HG03520 (cell line): ENCODE results near the gene TBC1D3H.
"Not testable (repeated sequence)": the region's sequence is repeated elsewhere in the genome, so short reads cannot be mapped to it uniquely, and the experiment has no call there.

Source experiments
- ATAC-seq: cut with Tn5 transposase; IDR thresholded peaks from one replicate; pipeline ENCODE4 v1.9.1; 2021; ENCODE audit warnings: mild to moderate bottlenecking, moderate library complexity; ENCODE audit not compliant: unreplicated experiment

The TBC1D3H gene

DNA sequence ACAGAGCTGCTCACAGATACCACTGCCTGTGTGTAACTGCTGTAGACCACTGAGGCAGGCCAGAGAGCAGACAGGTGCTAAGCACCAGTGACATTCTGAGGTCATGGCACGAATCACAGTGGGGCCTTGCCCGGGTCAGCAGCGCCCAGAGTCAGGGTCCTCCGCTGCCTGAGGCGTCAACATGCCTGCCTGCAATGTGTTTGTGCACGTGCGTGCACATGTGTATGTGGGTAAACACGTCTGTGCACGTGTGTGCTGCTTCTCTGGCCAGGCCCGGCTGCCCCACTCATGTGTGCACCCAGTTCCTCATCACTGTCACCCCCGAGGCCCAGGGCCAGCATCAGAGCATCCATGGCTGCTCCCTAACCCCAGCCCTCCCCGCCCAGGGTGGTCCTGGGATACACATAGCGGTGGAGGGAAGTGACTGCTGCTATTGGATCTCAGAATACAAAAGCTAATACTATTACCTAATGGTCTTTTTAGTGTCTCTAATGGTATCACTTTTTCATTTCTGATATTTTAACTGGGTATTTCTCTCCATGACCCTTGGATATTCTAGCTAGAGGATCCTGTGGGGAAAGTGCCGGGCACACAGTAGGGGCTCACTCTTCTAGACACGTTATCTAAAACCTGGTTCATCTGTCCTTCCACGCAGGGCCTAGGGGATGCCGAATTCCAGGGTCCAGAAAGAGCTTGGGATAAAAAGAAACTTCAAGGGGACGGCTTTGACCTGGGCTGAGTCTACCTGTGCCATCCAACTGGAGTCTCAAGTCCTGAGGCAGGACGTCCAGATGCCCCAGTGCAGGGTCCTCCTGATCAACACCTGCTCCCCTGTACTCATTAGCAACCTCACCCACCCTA is at the start of gene TBC1D3H:
Gene TBC1D3H, minus strand, starts transcription at position 51 of the 861 bp plus-strand sequence. CDS start 1,540 bp downstream, outside the sequence.
- not testable (repeated sequence) for ATAC-seq

DNA sequence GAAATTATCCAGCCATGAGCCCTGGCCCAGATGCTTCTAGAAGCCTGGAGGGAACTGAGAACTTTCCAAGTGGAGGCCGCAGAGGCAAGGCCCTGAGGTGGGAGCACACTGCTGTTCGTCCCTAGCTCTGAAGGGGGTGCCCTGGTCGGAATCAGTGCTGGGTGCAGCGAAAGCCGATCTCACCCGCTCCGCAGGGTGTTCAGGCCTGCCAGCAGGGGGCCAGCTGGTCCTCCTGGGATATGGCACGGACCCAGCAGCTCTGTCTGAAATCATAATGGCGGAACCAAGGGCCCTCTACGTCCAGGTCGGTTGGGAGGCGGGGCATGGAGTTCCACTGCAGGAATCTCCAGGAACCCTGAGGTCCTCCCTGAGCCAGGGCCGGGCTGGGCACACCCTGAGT is 40.7 kb upstream of the TBC1D3H start:
- not testable (repeated sequence) for ATAC-seq

DNA sequence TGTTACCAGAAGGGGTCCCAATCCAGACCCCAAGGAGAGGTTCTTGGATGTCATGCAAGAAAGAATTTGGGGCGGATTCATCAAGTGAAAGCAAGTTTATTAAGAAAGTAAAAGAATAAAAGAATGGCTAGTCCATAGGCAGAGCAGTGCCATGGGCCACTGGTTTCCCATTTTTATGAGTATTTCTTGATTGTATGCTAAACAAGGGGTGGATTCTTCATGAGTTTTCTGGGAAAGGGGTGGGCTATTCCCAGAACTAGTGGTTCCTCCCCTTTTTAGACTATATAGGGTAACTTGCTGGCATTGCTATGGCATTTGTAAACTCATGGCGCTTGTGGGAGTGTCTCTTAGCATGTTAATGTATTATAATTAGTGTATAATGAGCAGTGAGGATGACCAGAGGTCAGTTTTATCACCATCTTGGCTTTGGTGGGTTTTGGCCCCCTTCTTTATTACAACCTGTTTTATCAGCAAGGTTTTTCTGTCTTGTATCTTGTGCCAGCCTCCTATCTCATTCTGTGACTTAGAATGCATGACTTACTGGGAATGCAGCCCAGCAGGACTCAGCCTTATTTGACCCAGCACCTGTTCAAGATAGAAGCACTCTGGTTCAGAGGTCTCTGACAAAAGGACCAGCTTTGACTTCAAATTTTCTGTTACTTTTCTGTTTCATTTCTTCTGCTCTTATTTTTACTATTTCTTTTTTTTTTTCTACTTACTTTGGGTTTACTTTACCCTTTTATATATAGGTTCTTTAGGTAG is 27.1 kb upstream of the TBC1D3H start:
- not testable (repeated sequence) for ATAC-seq

GRCh38 chr17:36390943-36391645 is 2.9 kb upstream of the TBC1D3H start:
- not testable (repeated sequence) for ATAC-seq

GRCh38 chr17:36375938-36376337 is 12.3 kb downstream of the TBC1D3H start:
- ATAC-seq = not testable (repeated sequence)

DNA sequence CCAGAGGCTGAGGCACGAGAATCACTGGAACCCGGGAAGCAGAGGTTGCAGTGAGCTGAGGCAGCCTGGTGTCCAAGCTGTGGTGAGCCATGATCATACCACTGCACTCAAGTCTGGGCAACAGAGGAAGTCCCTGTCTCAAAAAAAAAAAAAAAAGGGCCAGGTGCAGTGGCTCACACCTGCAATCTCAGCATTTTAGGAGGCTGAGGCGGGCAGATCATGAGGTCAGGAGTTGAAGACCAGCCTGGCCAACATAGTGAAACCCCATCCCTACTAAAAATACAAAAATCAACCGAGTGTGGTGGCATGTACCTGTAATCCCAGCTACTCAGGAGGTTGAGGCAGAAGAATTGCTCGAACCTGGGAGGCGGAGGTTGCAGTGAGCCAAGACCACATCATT is 25.7 kb downstream of the TBC1D3H start:
- not testable (repeated sequence) for ATAC-seq
